Endodermal cell (in vitro differentiated cells): ENCODE results near the gene KLF6. TPM values are rescaled to one million over a fixed set of nuclear protein-coding genes. Genes with fewer than 3 reads are reported as not detected.

Source experiments
- DNase-seq: peaks from one replicate; pipeline ENCODE4 v3.0.0-alpha.2; 2017
- H3K27ac ChIP-seq: 2 replicates; pipeline ENCODE4 v1.5.1; 2013; ENCODE audit warnings: mild to moderate bottlenecking, low read depth, low read length, moderate library complexity
- H3K27me3 ChIP-seq: 2 replicates; pipeline ENCODE4 v1.6.1; 2013; ENCODE audit warnings: mild to moderate bottlenecking, low read length, moderate library complexity; ENCODE audit not compliant: insufficient read depth, control insufficient read depth, poor library complexity, severe bottlenecking
- H3K36me3 ChIP-seq: 2 replicates; pipeline ENCODE4 v1.7.0; 2013; ENCODE audit warnings: mild to moderate bottlenecking, low read length, moderate library complexity; ENCODE audit not compliant: control insufficient read depth, insufficient read depth
- H3K4me1 ChIP-seq: one replicate; pipeline ENCODE4 v1.7.0; 2013; ENCODE audit warnings: low read length; ENCODE audit not compliant: control insufficient read depth, insufficient read depth
- H3K4me3 ChIP-seq: 2 replicates; pipeline ENCODE4 v1.5.1; 2013; ENCODE audit warnings: mild to moderate bottlenecking, low read length, moderate library complexity
- H3K9ac ChIP-seq: 2 replicates; pipeline ENCODE4 v1.6.1; 2013; ENCODE audit warnings: mild to moderate bottlenecking, low read length, moderate library complexity; ENCODE audit not compliant: poor library complexity, severe bottlenecking; ENCODE audit errors: extremely low read depth
- H3K9me3 ChIP-seq: 2 replicates; pipeline ENCODE4 v1.6.1; 2013; ENCODE audit warnings: mild to moderate bottlenecking, low read length, moderate library complexity; ENCODE audit not compliant: control insufficient read depth
- H3K27ac Mint-ChIP-seq: 2 replicates; pipeline ENCODE4 v1.8.0; 2020; ENCODE audit warnings: mixed read lengths
- H3K27me3 Mint-ChIP-seq: 2 replicates; pipeline ENCODE4 v1.8.0; 2021; ENCODE audit warnings: mild to moderate bottlenecking, mixed read lengths; ENCODE audit not compliant: insufficient read depth
- H3K36me3 Mint-ChIP-seq: 2 replicates; pipeline ENCODE4 v1.8.0; 2020; ENCODE audit warnings: low read depth, mixed read lengths
- H3K4me1 Mint-ChIP-seq: 2 replicates; pipeline ENCODE4 v1.8.0; 2020; ENCODE audit warnings: mixed read lengths
- H3K4me3 Mint-ChIP-seq: 2 replicates; pipeline ENCODE4 v1.8.0; 2020; ENCODE audit warnings: mild to moderate bottlenecking, moderate library complexity, mixed read lengths
- H3K9me3 Mint-ChIP-seq: 2 replicates; pipeline ENCODE4 v1.8.0; 2020; ENCODE audit warnings: mild to moderate bottlenecking, mixed read lengths
- CTCF ChIP-seq: fragments of 200-600 bp; sonication (generic); conservative IDR thresholded peaks from 2 replicates; pipeline ENCODE4 v1.5.0; 2021; ENCODE audit warnings: antibody characterized with exemption, mild to moderate bottlenecking
- WGBS, 2 experiments: methylation state at CpG; one replicate each; pipeline versions ENCODE4 v1.1.5 to v1.1.7; 2013; ENCODE audit warnings: missing lambda C conversion rate in 2 of 2, mixed read lengths in 1 of 2; ENCODE audit not compliant: insufficient coverage in 1 of 2, insufficient read length in 1 of 2; 5-methylcytosine and 5-hydroxymethylcytosine counted together
- total RNA-seq, 2 donors: library from RNA; stranded (reverse); fragmentation: NEBNext Ultra II Directional in 1 of 2; extraction: Animal tissue kit (Norgen Biotek cat#: 25700) in 1 of 2; gene quantifications; 2 replicates in 1 of 2; 3 replicates in 1 of 2; pipeline ENCODE4 v1.2.1, GENCODE V29; 2021

KLF6 gene
- total RNA-seq, 2 donors from 2014 or later: 59.0 to 71.2 TPM

DNA sequence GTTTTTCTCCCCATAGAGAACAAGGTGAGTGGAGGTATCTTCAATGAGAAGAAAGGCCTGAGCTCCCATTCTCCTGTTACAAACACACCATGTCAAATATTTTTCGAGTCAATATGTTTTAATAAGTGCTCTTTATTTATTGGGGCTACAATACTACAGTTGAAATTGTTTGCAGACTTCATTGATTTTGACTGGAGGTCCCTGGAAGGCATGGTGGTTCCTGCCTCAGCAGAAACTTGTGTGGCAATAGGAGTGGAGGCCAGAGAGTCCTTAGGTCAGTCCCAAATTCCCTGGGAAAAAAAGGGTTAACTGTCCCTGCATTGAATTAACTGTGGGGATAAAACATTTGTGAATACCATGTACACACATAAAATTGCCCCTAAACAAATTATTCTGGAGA, 22.7 kb downstream of the KLF6 start:
- Mint-ChIP-seq H3K4me1 (peaks cover 26% of the 10 kb centered on the region), H3K27me3 (peaks cover 40% of the 10 kb centered on the region), H3K27ac (peak overlapping the region; percentile 52), H3K4me3 (no peak overlapping the region), H3K9me3 (no peaks in the 10 kb centered on the region), H3K36me3 (no peaks in the 10 kb centered on the region)
- H3K4me1 ChIP-seq: peaks cover 2% of the 10 kb centered on the region
- TF ChIP-seq CTCF: no peak
- no peak overlapping the region for H3K4me3 ChIP-seq
- no peaks in the 10 kb centered on the region for H3K36me3 ChIP-seq
- H3K9ac ChIP-seq: no peak overlapping the region
- H3K9me3 ChIP-seq: no peaks in the 10 kb centered on the region
- H3K27ac ChIP-seq: no peak overlapping the region
- no peaks in the 10 kb centered on the region for H3K27me3 ChIP-seq
- peak; percentile 17 for DNase-seq
- WGBS, 2 experiments: 86% methylated on average over 1 of the region's 1 CpG; no CpG with 5 or more reads in 1 of the 2 experiments

DNA sequence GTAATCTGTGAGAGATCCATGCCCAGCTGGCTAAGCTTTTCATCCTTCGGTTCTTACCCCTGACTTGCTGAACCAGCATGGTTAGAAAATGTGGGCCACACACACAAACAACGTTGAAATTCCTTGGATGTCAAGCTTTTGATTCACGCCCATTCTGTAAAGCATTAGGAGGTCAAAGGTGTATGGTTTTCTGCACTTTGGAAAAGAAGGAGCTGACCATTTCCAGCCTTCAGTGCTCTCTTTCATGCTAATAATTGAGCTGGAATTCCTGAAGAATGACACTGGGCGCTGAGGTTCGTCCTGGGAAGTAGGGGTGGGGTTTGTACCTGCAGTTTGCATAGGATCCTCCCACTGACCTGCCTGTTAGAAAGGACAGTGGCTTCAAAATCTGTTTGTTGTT, 23.1 kb downstream of the KLF6 start:
- DNase-seq: peak; percentile 80
- no peaks in the 10 kb centered on the region for H3K9me3 Mint-ChIP-seq
- TF ChIP-seq CTCF: no peak
- peaks cover 28% of the 10 kb centered on the region for H3K4me1 Mint-ChIP-seq
- Histone ChIP-seq H3K4me1 (peaks cover 2% of the 10 kb centered on the region), H3K4me3 (no peak overlapping the region), H3K27me3 (no peaks in the 10 kb centered on the region), H3K9me3 (no peaks in the 10 kb centered on the region), H3K27ac (no peak overlapping the region), H3K36me3 (no peaks in the 10 kb centered on the region), H3K9ac (no peak overlapping the region)
- H3K4me3 Mint-ChIP-seq: no peak overlapping the region
- peak overlapping the region; percentile 52 for H3K27ac Mint-ChIP-seq
- peaks cover 40% of the 10 kb centered on the region for H3K27me3 Mint-ChIP-seq
- no peaks in the 10 kb centered on the region for H3K36me3 Mint-ChIP-seq
- 22 to 59% methylated on average over 1 to 5 of the region's 5 CpGs for WGBS, 2 experiments

GRCh38 chr10:3761021-3761686, 23.9 kb downstream of the KLF6 start:
- H3K4me1 Mint-ChIP-seq: peaks cover 21% of the 10 kb centered on the region
- no peaks in the 10 kb centered on the region for H3K9me3 Mint-ChIP-seq
- no peaks in the 10 kb centered on the region for H3K36me3 ChIP-seq
- peaks cover 44% of the 10 kb centered on the region for H3K27me3 Mint-ChIP-seq
- no peaks in the 10 kb centered on the region for H3K9me3 ChIP-seq
- H3K9ac ChIP-seq: no peak overlapping the region
- no peaks in the 10 kb centered on the region for H3K27me3 ChIP-seq
- no peak overlapping the region for H3K27ac ChIP-seq
- H3K4me1 ChIP-seq: peaks cover 3% of the 10 kb centered on the region
- no peaks in the 10 kb centered on the region for H3K36me3 Mint-ChIP-seq
- H3K4me3 Mint-ChIP-seq: no peak overlapping the region
- no peak overlapping the region for H3K27ac Mint-ChIP-seq
- H3K4me3 ChIP-seq: no peak overlapping the region
- 95 to 100% methylated on average over 1 to 8 of the region's 8 CpGs for WGBS, 2 experiments
- peak; percentile 27 for DNase-seq
- no peak for TF ChIP-seq CTCF
